Stimulated activated CD8-positive, alpha-beta memory T cell treated with anti-CD3 and anti-CD28 coated beads, Interleukin-2, amount 100 ng/mL, for 1 hour (primary cell): Measurements from ENCODE around the gene DUSP2.
"Not testable (repeated sequence)": the region's sequence is repeated elsewhere in the genome, so short reads cannot be mapped to it uniquely, and the experiment has no call there.

Source experiments
- DNase-seq, 2 donors: peaks; one replicate each; pipeline ENCODE4 v3.0.0-alpha.2; 2020; ENCODE audit warnings: low read depth in 2 of 2

The DUSP2 gene

GRCh38 chr2:96147593-96148201 lies 2.5 kb upstream of the DUSP2 start:
- no peak for DNase-seq

- DNase-seq: no peak
These were observed 1.8 kb upstream of the DUSP2 start for GRCh38 chr2:96146881-96147592.

- peak; percentile 71 to 79 for DNase-seq
These were observed 1.1 kb upstream of the DUSP2 start for GRCh38 chr2:96146153-96146880.

GRCh38 chr2:96145848-96146152 lies 560 bp upstream of the DUSP2 start:
- DNase-seq: no peak

- DNase-seq: no peak
These were observed 682 bp downstream of the DUSP2 start for GRCh38 chr2:96144481-96145035.

- DNase-seq: no peak
These were observed 1.3 kb downstream of the DUSP2 start for GRCh38 chr2:96143848-96144480.

- no peak for DNase-seq
These were observed 1.9 kb downstream of the DUSP2 start for GRCh38 chr2:96143231-96143847.

- DNase-seq: no peak
These were observed 2.8 kb downstream of the DUSP2 start for GRCh38 chr2:96142217-96143113.

GRCh38 chr2:96141624-96141967 lies 3.6 kb downstream of the DUSP2 start:
- DNase-seq: not testable (repeated sequence)

- DNase-seq: no peak
These were observed 4.2 kb downstream of the DUSP2 start for GRCh38 chr2:96140941-96141623.

- no peak for DNase-seq
These were observed 6.0 kb downstream of the DUSP2 start for GRCh38 chr2:96139181-96139758.

GRCh38 chr2:96138179-96139145 lies 6.8 kb downstream of the DUSP2 start, which contains the start of gene ASTL:
ASTL (minus strand) TSS chr2:96138502; CDS start chr2:96138436, 66 bp downstream.
- DNase-seq: no peak

GRCh38 chr2:96137321-96138178 lies 7.7 kb downstream of the DUSP2 start:
- DNase-seq: no peak

GRCh38 chr2:96136129-96136720 lies 9.0 kb downstream of the DUSP2 start:
- DNase-seq: no peak

- no peak for DNase-seq
These were observed 9.6 kb downstream of the DUSP2 start for GRCh38 chr2:96135621-96136020.

- DNase-seq: no peak
These were observed 10.1 kb downstream of the DUSP2 start for GRCh38 chr2:96135171-96135570.

GRCh38 chr2:96134421-96134820 lies 10.8 kb downstream of the DUSP2 start:
- no peak for DNase-seq
